Endodermal cell (in vitro differentiated cells): ENCODE measurements around the gene CDK5RAP2. TPM values are rescaled to one million over a fixed set of nuclear protein-coding genes. Genes with fewer than 3 reads are reported as not detected.
A peak's percentile ranks its signal among the peaks of the same experiment; 100 is the strongest.

Experiments
- DNase-seq: peaks from one replicate; pipeline ENCODE4 v3.0.0-alpha.2; 2017
- H3K27ac ChIP-seq: 2 replicates; pipeline ENCODE4 v1.5.1; 2013; ENCODE audit warnings: mild to moderate bottlenecking, low read depth, low read length, moderate library complexity
- H3K27me3 ChIP-seq: 2 replicates; pipeline ENCODE4 v1.6.1; 2013; ENCODE audit warnings: mild to moderate bottlenecking, low read length, moderate library complexity; ENCODE audit not compliant: insufficient read depth, control insufficient read depth, poor library complexity, severe bottlenecking
- H3K36me3 ChIP-seq: 2 replicates; pipeline ENCODE4 v1.7.0; 2013; ENCODE audit warnings: mild to moderate bottlenecking, low read length, moderate library complexity; ENCODE audit not compliant: control insufficient read depth, insufficient read depth
- H3K4me1 ChIP-seq: one replicate; pipeline ENCODE4 v1.7.0; 2013; ENCODE audit warnings: low read length; ENCODE audit not compliant: control insufficient read depth, insufficient read depth
- H3K4me3 ChIP-seq: 2 replicates; pipeline ENCODE4 v1.5.1; 2013; ENCODE audit warnings: mild to moderate bottlenecking, low read length, moderate library complexity
- H3K9ac ChIP-seq: 2 replicates; pipeline ENCODE4 v1.6.1; 2013; ENCODE audit warnings: mild to moderate bottlenecking, low read length, moderate library complexity; ENCODE audit not compliant: poor library complexity, severe bottlenecking; ENCODE audit errors: extremely low read depth
- H3K9me3 ChIP-seq: 2 replicates; pipeline ENCODE4 v1.6.1; 2013; ENCODE audit warnings: mild to moderate bottlenecking, low read length, moderate library complexity; ENCODE audit not compliant: control insufficient read depth
- H3K27ac Mint-ChIP-seq: 2 replicates; pipeline ENCODE4 v1.8.0; 2020; ENCODE audit warnings: mixed read lengths
- H3K27me3 Mint-ChIP-seq: 2 replicates; pipeline ENCODE4 v1.8.0; 2021; ENCODE audit warnings: mild to moderate bottlenecking, mixed read lengths; ENCODE audit not compliant: insufficient read depth
- H3K36me3 Mint-ChIP-seq: 2 replicates; pipeline ENCODE4 v1.8.0; 2020; ENCODE audit warnings: low read depth, mixed read lengths
- H3K4me1 Mint-ChIP-seq: 2 replicates; pipeline ENCODE4 v1.8.0; 2020; ENCODE audit warnings: mixed read lengths
- H3K4me3 Mint-ChIP-seq: 2 replicates; pipeline ENCODE4 v1.8.0; 2020; ENCODE audit warnings: mild to moderate bottlenecking, moderate library complexity, mixed read lengths
- H3K9me3 Mint-ChIP-seq: 2 replicates; pipeline ENCODE4 v1.8.0; 2020; ENCODE audit warnings: mild to moderate bottlenecking, mixed read lengths
- CTCF ChIP-seq: fragments of 200-600 bp; sonication (generic); conservative IDR thresholded peaks from 2 replicates; pipeline ENCODE4 v1.5.0; 2021; ENCODE audit warnings: antibody characterized with exemption, mild to moderate bottlenecking
- WGBS, 2 experiments: methylation state at CpG; one replicate each; pipeline versions ENCODE4 v1.1.5 to v1.1.7; 2013; ENCODE audit warnings: missing lambda C conversion rate in 2 of 2, mixed read lengths in 1 of 2; ENCODE audit not compliant: insufficient coverage in 1 of 2, insufficient read length in 1 of 2; 5-methylcytosine and 5-hydroxymethylcytosine counted together
- total RNA-seq, 2 donors: library from RNA; stranded (reverse); fragmentation: NEBNext Ultra II Directional in 1 of 2; extraction: Animal tissue kit (Norgen Biotek cat#: 25700) in 1 of 2; gene quantifications; 2 replicates in 1 of 2; 3 replicates in 1 of 2; pipeline ENCODE4 v1.2.1, GENCODE V29; 2021

CDK5RAP2 gene
- total RNA-seq, 2 donors from 2014 or later: 68.2 to 92.0 TPM

DNA sequence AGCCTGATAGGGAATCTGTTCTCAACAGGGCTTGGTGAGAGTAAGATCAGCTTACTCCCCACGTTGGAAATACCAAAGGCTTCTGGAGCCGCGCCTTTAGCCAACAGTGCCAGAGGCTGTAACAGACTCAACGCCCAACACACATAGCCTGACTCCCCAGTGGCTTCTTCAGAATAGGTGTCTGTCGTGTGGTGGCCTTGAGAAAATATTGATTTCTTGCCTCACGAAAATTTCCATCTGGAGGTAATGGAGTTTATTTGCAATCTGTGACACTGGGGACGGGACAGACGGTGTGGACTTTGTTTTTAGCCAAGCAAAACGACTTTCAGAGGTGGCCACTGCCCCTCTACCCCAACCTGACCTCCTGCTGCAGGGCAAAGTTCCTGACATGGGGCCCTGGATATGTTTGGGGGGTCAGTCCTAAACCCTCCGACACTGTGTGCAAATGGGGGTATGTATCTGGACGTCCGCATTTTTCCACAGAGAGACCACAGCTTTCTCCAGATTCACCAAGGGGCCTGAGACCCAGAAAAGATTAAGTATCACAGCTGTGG, 189.3 kb downstream of the CDK5RAP2 start:
- WGBS, 2 experiments: 91 to 94% methylated on average over 5 to 12 of the region's 12 CpGs
- Mint-ChIP-seq H3K36me3 (peaks cover 69% of the 10 kb centered on the region), H3K27me3 (no peaks in the 10 kb centered on the region), H3K4me3 (no peak overlapping the region), H3K27ac (no peak overlapping the region), H3K4me1 (no peaks in the 10 kb centered on the region), H3K9me3 (no peaks in the 10 kb centered on the region)
- DNase-seq: no peak
- H3K36me3 ChIP-seq: peaks cover 65% of the 10 kb centered on the region
- TF ChIP-seq CTCF: no peak
- no peaks in the 10 kb centered on the region for H3K9me3 ChIP-seq
- no peaks in the 10 kb centered on the region for H3K27me3 ChIP-seq
- H3K4me1 ChIP-seq: no peaks in the 10 kb centered on the region
- H3K27ac ChIP-seq: no peak overlapping the region
- no peak overlapping the region for H3K9ac ChIP-seq
- H3K4me3 ChIP-seq: no peak overlapping the region

- Histone ChIP-seq H3K36me3 (peaks cover 57% of the 10 kb centered on the region), H3K27ac (no peak overlapping the region), H3K27me3 (no peaks in the 10 kb centered on the region), H3K4me1 (no peaks in the 10 kb centered on the region), H3K4me3 (no peak overlapping the region), H3K9ac (no peak overlapping the region), H3K9me3 (no peaks in the 10 kb centered on the region)
- H3K36me3 Mint-ChIP-seq: peaks cover 66% of the 10 kb centered on the region
- no peak for TF ChIP-seq CTCF
- H3K4me1 Mint-ChIP-seq: no peaks in the 10 kb centered on the region
- no peaks in the 10 kb centered on the region for H3K9me3 Mint-ChIP-seq
- H3K27ac Mint-ChIP-seq: peak overlapping the region; percentile 40
- peaks cover 1% of the 10 kb centered on the region for H3K27me3 Mint-ChIP-seq
- 91 to 95% methylated on average over 3 to 8 of the region's 8 CpGs for WGBS, 2 experiments
- H3K4me3 Mint-ChIP-seq: no peak overlapping the region
- DNase-seq: no peak
These were observed 190.1 kb downstream of the CDK5RAP2 start for GRCh38 chr9:120389867-120390266.

DNA sequence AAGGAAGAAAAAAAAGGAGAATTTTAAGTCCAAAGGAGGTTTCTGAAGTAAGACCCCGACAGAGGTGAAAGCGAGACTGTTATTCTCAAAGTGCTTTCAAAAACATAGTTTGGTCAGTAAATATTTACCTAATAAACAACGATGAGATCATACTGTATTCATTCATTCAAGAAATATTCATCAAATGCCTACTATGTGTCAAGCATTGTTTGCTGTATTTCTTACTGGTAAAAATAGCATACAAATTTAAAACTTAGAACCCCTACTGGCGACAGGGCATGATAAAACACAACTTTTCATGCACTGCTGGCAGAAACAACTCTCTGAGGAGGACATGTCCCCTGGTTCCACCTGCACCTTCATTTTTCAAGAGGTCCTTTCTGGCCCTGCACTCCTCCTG, 190.7 kb downstream of the CDK5RAP2 start:
- WGBS, 2 experiments: 92 to 100% methylated on average over 2 to 4 of the region's 4 CpGs
- Histone ChIP-seq H3K4me1 (no peaks in the 10 kb centered on the region), H3K27ac (no peak overlapping the region), H3K9me3 (no peaks in the 10 kb centered on the region), H3K27me3 (no peaks in the 10 kb centered on the region), H3K36me3 (peaks cover 51% of the 10 kb centered on the region), H3K4me3 (no peak overlapping the region), H3K9ac (no peak overlapping the region)
- Mint-ChIP-seq H3K36me3 (peaks cover 60% of the 10 kb centered on the region), H3K4me1 (no peaks in the 10 kb centered on the region), H3K4me3 (no peak overlapping the region), H3K27ac (peak overlapping the region; percentile 40), H3K27me3 (peaks cover 3% of the 10 kb centered on the region), H3K9me3 (no peaks in the 10 kb centered on the region)
- no peak for TF ChIP-seq CTCF
- no peak for DNase-seq
